ENCODE data around the gene EMC8. TPM values are rescaled to one million over a fixed set of nuclear protein-coding genes. Genes with fewer than 3 reads are reported as not detected.

EMC8 gene
- total RNA-seq, 2 donors from 2014 or later, result 60.1 to 67.6 TPM

DNA sequence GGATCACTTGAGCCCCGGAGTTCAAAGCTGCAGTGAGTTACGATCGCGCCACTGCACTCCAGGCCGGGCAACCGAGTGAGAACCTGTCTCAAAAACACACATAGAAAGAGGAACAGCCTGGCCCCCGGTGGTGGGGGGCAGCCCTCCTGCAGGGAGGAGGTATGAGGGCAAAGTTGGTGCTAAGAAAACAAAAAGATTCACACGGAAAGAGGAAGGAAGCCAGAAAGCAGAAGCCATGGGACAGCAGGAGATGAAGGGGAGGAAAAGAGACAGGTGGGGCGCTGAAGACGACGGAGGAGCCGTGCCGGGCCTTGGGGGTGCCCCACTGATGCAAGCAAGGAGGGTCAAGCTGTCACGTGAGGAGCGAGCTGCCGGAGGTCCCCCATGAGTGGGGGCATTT, 40.2 kb downstream of the EMC8 start:
- Histone ChIP-seq H3K27me3 (ENCODE audit: control insufficient read depth, insufficient read depth, low read length, poor library complexity, severe bottlenecking) (no peaks in the 10 kb centered on the region), H3K27ac (ENCODE audit: low read depth, low read length) (no peak overlapping the region), H3K9me3 (ENCODE audit: control insufficient read depth, low read length) (no peaks in the 10 kb centered on the region), H3K9ac (ENCODE audit: extremely low read depth, low read length, poor library complexity, severe bottlenecking) (no peak overlapping the region), H3K4me3 (ENCODE audit: low read length) (no peak overlapping the region), H3K36me3 (ENCODE audit: control insufficient read depth, insufficient read depth, low read length) (no peaks in the 10 kb centered on the region), H3K4me1 (ENCODE audit: control insufficient read depth, insufficient read depth, low read length) (no peaks in the 10 kb centered on the region)
- Mint-ChIP-seq H3K27me3 (ENCODE audit: insufficient read depth) (peaks cover 2% of the 10 kb centered on the region), H3K36me3 (ENCODE audit: low read depth) (no peaks in the 10 kb centered on the region), H3K27ac (no peak overlapping the region), H3K4me3 (no peak overlapping the region), H3K4me1 (no peaks in the 10 kb centered on the region), H3K9me3 (no peaks in the 10 kb centered on the region)
- DNase-seq, result no peak
- WGBS, 2 experiments (ENCODE audit: insufficient coverage in 1 of 2, insufficient read length in 1 of 2), result 88 to 92% methylated on average over 4 to 16 of the region's 16 CpGs
- TF ChIP-seq, protein P1, sequence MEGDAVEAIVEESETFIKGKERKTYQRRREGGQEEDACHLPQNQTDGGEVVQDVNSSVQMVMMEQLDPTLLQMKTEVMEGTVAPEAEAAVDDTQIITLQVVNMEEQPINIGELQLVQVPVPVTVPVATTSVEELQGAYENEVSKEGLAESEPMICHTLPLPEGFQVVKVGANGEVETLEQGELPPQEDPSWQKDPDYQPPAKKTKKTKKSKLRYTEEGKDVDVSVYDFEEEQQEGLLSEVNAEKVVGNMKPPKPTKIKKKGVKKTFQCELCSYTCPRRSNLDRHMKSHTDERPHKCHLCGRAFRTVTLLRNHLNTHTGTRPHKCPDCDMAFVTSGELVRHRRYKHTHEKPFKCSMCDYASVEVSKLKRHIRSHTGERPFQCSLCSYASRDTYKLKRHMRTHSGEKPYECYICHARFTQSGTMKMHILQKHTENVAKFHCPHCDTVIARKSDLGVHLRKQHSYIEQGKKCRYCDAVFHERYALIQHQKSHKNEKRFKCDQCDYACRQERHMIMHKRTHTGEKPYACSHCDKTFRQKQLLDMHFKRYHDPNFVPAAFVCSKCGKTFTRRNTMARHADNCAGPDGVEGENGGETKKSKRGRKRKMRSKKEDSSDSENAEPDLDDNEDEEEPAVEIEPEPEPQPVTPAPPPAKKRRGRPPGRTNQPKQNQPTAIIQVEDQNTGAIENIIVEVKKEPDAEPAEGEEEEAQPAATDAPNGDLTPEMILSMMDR (conservative IDR thresholded peaks at IDR 0.05), result no peak

DNA sequence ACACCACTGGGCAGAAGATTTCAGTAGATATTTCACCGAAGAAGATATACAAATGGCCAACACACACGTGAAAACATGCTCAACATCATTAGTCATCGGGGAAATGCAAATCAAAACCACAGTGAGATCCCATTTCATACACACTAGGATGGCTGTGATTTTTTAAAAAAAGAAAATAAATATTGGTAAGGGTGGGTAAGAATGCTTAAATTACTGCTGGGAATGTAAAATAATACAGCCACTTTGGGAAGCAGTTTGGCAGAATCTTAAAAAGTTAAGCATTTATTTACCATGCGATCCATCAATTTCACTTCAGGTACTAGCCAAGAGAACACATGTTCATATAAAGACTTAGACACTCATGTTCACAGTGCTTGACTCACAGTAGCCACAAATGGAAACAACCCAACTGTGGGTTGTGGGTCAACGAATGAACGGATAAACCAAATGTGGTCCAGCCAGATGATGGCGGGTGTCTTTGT, 42.0 kb downstream of the EMC8 start:
- H3K4me1 Mint-ChIP-seq, result peaks cover 9% of the 10 kb centered on the region
- Histone ChIP-seq H3K9me3 (ENCODE audit: control insufficient read depth, low read length) (no peaks in the 10 kb centered on the region), H3K36me3 (ENCODE audit: control insufficient read depth, insufficient read depth, low read length) (no peaks in the 10 kb centered on the region), H3K4me3 (ENCODE audit: low read length) (no peak overlapping the region), H3K9ac (ENCODE audit: extremely low read depth, low read length, poor library complexity, severe bottlenecking) (no peak overlapping the region), H3K27me3 (ENCODE audit: control insufficient read depth, insufficient read depth, low read length, poor library complexity, severe bottlenecking) (peaks cover 4% of the 10 kb centered on the region), H3K27ac (ENCODE audit: low read depth, low read length) (no peak overlapping the region), H3K4me1 (ENCODE audit: control insufficient read depth, insufficient read depth, low read length) (peaks cover 5% of the 10 kb centered on the region)
- TF ChIP-seq, protein P1 (conservative IDR thresholded peaks at IDR 0.05), result no peak
- WGBS, 2 experiments (ENCODE audit: insufficient coverage in 1 of 2, insufficient read length in 1 of 2), result 88 to 98% methylated on average over 7 of the region's 7 CpGs
- H3K27ac Mint-ChIP-seq, result no peak overlapping the region
- no peaks in the 10 kb centered on the region for H3K36me3 Mint-ChIP-seq (ENCODE audit: low read depth)
- no peak overlapping the region for H3K4me3 Mint-ChIP-seq
- H3K9me3 Mint-ChIP-seq, result no peaks in the 10 kb centered on the region
- peaks cover 10% of the 10 kb centered on the region for H3K27me3 Mint-ChIP-seq (ENCODE audit: insufficient read depth)
- DNase-seq, result no peak

DNA sequence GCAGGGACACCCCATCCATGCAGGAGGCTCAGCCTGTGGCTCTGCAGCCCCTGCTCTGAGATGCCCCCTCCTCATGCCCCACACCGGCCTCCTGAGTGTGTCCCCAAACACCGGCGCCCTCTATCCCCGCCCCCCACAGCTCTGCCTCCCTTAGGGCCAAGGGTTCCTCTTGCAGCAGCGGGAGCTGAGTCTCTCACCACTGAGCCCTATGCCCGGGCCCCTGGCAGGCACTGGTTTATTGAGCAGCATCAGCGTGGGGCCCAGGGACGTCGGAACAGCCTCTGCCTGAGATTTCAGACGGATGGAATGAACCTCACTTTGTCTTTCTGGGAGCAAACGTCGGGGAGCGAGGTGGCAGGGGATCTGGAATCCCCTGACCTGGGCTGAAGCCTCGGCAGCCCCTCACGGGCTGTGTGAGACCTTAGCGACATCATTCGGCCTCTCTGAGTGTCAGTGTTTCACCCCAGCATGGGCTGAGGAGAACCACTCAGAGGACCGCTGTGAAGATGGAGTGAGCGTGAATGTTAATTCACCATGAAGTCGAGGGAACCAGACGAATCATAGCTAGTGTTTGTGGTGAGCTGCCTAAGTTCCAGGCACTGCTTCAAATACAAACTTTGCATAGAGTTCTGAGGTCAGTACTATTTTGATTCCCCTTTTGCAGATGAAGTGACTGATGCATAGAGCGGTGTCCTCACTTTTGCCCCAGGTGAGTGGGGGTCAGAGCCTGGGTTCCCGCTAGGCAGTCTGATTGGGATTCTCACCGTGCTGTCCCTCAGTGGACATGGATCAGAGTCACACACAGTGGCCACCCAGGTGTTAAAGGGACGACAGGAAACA, 43.2 kb downstream of the EMC8 start:
- H3K4me1 ChIP-seq (ENCODE audit: control insufficient read depth, insufficient read depth, low read length), result peaks cover 5% of the 10 kb centered on the region
- no peak overlapping the region for H3K27ac ChIP-seq (ENCODE audit: low read depth, low read length)
- Mint-ChIP-seq H3K9me3 (no peaks in the 10 kb centered on the region), H3K36me3 (ENCODE audit: low read depth) (no peaks in the 10 kb centered on the region), H3K27me3 (ENCODE audit: insufficient read depth) (peaks cover 20% of the 10 kb centered on the region), H3K27ac (no peak overlapping the region), H3K4me1 (peaks cover 9% of the 10 kb centered on the region), H3K4me3 (no peak overlapping the region)
- 80 to 84% methylated on average over 20 to 25 of the region's 25 CpGs for WGBS, 2 experiments (ENCODE audit: insufficient coverage in 1 of 2, insufficient read length in 1 of 2)
- no peaks in the 10 kb centered on the region for H3K36me3 ChIP-seq (ENCODE audit: control insufficient read depth, insufficient read depth, low read length)
- no peak overlapping the region for H3K9ac ChIP-seq (ENCODE audit: extremely low read depth, low read length, poor library complexity, severe bottlenecking)
- H3K27me3 ChIP-seq (ENCODE audit: control insufficient read depth, insufficient read depth, low read length, poor library complexity, severe bottlenecking), result peaks cover 17% of the 10 kb centered on the region
- TF ChIP-seq, protein P1 (conservative IDR thresholded peaks at IDR 0.05), result no peak
- DNase-seq, result peak; percentile 55
- H3K9me3 ChIP-seq (ENCODE audit: control insufficient read depth, low read length), result no peaks in the 10 kb centered on the region
- H3K4me3 ChIP-seq (ENCODE audit: low read length), result no peak overlapping the region

Measured in endodermal cell (in vitro differentiated cells).